ENCODE data around the gene BNIP2. TPM values are rescaled to one million over a fixed set of nuclear protein-coding genes. Genes with fewer than 3 reads are reported as not detected.

BNIP2 gene
- polyA plus RNA-seq, 2 of the 4 experiments (the other 2 are of a cell fraction), result 101 to 146 TPM

GRCh38 chr15:59680346-59680745, 8.8 kb downstream of the BNIP2 start:
- H3K4me2 ChIP-seq, result no peak overlapping the region
- H3K27ac ChIP-seq, result no peak overlapping the region
- no peak for DNase-seq (ENCODE audit: low read depth in 1 of 2, low spot score in 1 of 2)
- CTCF ChIA-PET, result interaction anchor here (0.7 to 1.4 kb wide), 5 partner anchors 9 to 152 kb away, joined by 3 to 5 read pairs (median 3); no protein-coding TSS in a partner anchor
- no peak overlapping the region for H3K4me3 ChIP-seq
- no peak for FAIRE-seq
- WGBS (ENCODE audit: missing lambda C conversion rate), result 94% methylated on average over 6 of the region's 6 CpGs
- no peaks in the 10 kb centered on the region for H3K9me3 ChIP-seq
- H3K4me1 ChIP-seq, result peaks cover 7% of the 10 kb centered on the region; the same call in 2 of the 3 replicates
- peak in 1 of 2 experiments; percentile 36; a peak in 3 of 6 replicates for ATAC-seq
- POLR2A ChIA-PET, result interaction anchor here (0.7 to 1.5 kb wide), 2 partner anchors 9 to 32 kb away, joined by 3 to 7 read pairs; partner anchors contain the start of gene BNIP2
- no peak for TF ChIP-seq PHF8 (IDR thresholded peaks at IDR 0.05; ENCODE audit: borderline replicate concordance, low read depth)
- no peak for TF ChIP-seq HEYL (CRISPR knock-in tag; IDR thresholded peaks at IDR 0.05)
- peak; percentile 80 for TF ChIP-seq POLR2AphosphoS2 (conservative IDR thresholded peaks at IDR 0.05; ENCODE audit: low read length)
- peak; percentile 55; the same call in 1 of the 2 replicates for TF ChIP-seq HOXA7 (CRISPR knock-in tag; IDR thresholded peaks at IDR 0.05)
- 0 out of 2 replicates have a peak, but pooled peaks have one; percentile 28 for TF ChIP-seq TFCP2L1 (CRISPR knock-in tag; IDR thresholded peaks at IDR 0.05)
- no peak for TF ChIP-seq E2F6 (IDR thresholded peaks at IDR 0.05; ENCODE audit: borderline replicate concordance, low read depth)

GRCh38 chr15:59678620-59679019, 10.5 kb downstream of the BNIP2 start:
- ChIA-PET CTCF (interaction anchor here (0.9 to 1.0 kb wide), 2 partner anchors 12 to 54 kb away, joined by 3 read pairs; no protein-coding TSS in a partner anchor), POLR2A (interaction anchor here (1.3 kb wide), 1 partner anchor 10 kb away, joined by 4 read pairs; the partner anchor contains the start of gene BNIP2)
- Histone ChIP-seq H3K27ac (no peak overlapping the region), H3K4me2 (no peak overlapping the region), H3K4me1 (no peaks in the 10 kb centered on the region), H3K4me3 (no peak overlapping the region), H3K9me3 (no peaks in the 10 kb centered on the region)
- no peak for TF ChIP-seq HOXB5 (CRISPR knock-in tag; IDR thresholded peaks at IDR 0.05)
- no peak for TF ChIP-seq REST (IDR thresholded peaks at IDR 0.05)
- TF ChIP-seq MYC (IDR thresholded peaks at IDR 0.05; ENCODE audit: borderline replicate concordance, low read length), result no peak
- no peak for TF ChIP-seq ESRRA (IDR thresholded peaks at IDR 0.05; ENCODE audit: borderline replicate concordance, low read length)
- no peak for TF ChIP-seq BHLHE40 (IDR thresholded peaks at IDR 0.05; ENCODE audit: low read depth, low read length)
- no peak for TF ChIP-seq CBX2 (IDR thresholded peaks at IDR 0.05; ENCODE audit: borderline replicate concordance, low read depth)
- TF ChIP-seq CEBPB (IDR thresholded peaks at IDR 0.05), result no peak
- TF ChIP-seq RFX5 (IDR thresholded peaks at IDR 0.05), result no peak
- TF ChIP-seq PHF8 (IDR thresholded peaks at IDR 0.05; ENCODE audit: borderline replicate concordance, low read depth), result no peak
- no peak for TF ChIP-seq KDM1A (IDR thresholded peaks at IDR 0.05; ENCODE audit: low read depth)
- TF ChIP-seq EHF (CRISPR knock-in tag; IDR thresholded peaks at IDR 0.05), result no peak
- TF ChIP-seq KDM5A (IDR thresholded peaks at IDR 0.05), result no peak
- no peak for TF ChIP-seq POLR2A (IDR thresholded peaks at IDR 0.05; ENCODE audit: low read length)
- TF ChIP-seq ZNF302 (CRISPR knock-in tag; IDR thresholded peaks at IDR 0.05), result no peak
- no peak for TF ChIP-seq MAFK (IDR thresholded peaks at IDR 0.05; ENCODE audit: partially characterized antibody)
- no peak for TF ChIP-seq ZSCAN20 (CRISPR knock-in tag; IDR thresholded peaks at IDR 0.05)
- no peak for TF ChIP-seq ZC3H11A (IDR thresholded peaks at IDR 0.05)
- no peak for TF ChIP-seq HOXA7 (CRISPR knock-in tag; IDR thresholded peaks at IDR 0.05)
- ATAC-seq (no peak), FAIRE-seq (peak; percentile 93), DNase-seq (ENCODE audit: low read depth in 1 of 2, low spot score in 1 of 2) (no peak)
- WGBS (ENCODE audit: missing lambda C conversion rate), result 85% methylated on average over 1 of the region's 1 CpG
